ENCODE measurements around the gene NDST3. TPM values are rescaled to one million over a fixed set of nuclear protein-coding genes. Genes with fewer than 3 reads are reported as not detected.

Gene NDST3
- total and polyA plus RNA-seq, 2 donors from 2014 or later = 0.09 to 0.22 TPM

- H3K4me3 ChIP-seq (ENCODE audit: low read length in 3 of 3) = no peak overlapping the region
- DNase-seq (no peak), FAIRE-seq (no peak)
- intact Hi-C loops (cut with DNase I) = no loop called here
- no peaks in the 10 kb centered on the region for H3K27me3 ChIP-seq (ENCODE audit: control insufficient read depth, insufficient read depth, low read length)
- peak; percentile 11 for TF ChIP-seq CTCF (IDR thresholded peaks at IDR 0.05; ENCODE audit: borderline replicate concordance, extremely low read depth, insufficient read depth)
- no peaks in the 10 kb centered on the region for H3K9me3 ChIP-seq (ENCODE audit: control insufficient read depth in 2 of 3, insufficient read depth in 1 of 3, low read length in 3 of 3)
- no peaks in the 10 kb centered on the region for H3K36me3 ChIP-seq (ENCODE audit: control insufficient read depth in 2 of 3, insufficient read depth in 3 of 3, low read length in 3 of 3)
- no peaks in the 10 kb centered on the region for H3K4me1 ChIP-seq (ENCODE audit: control insufficient read depth in 2 of 3, insufficient read depth in 2 of 3, low read depth in 1 of 3, low read length in 3 of 3)
- no peak overlapping the region for H3K9ac ChIP-seq (ENCODE audit: low read length in 3 of 3)
- H3K27ac ChIP-seq (ENCODE audit: low read depth in 2 of 2, low read length in 2 of 2) = no peak overlapping the region
Measured at GRCh38 chr4:118076958-118077766, 42.9 kb downstream of the NDST3 start.

DNA sequence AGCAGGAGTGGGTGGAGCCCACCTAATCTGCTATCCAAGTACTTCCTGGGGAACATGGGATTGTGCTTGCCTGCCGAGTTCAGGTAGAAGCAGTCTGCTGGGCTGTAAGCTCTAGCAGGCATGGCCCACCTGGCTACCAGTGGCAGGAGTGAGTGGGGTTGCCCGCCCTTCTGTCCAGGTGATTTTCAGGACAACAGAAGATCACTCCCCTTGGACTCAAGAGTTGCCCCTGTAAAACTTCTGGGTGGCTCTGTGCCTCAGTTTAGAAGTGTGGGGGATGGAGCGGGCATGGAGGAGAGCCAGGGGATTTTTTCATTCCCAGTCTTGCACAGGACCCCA, 43.5 kb downstream of the NDST3 start:
- no peak for TF ChIP-seq CTCF (IDR thresholded peaks at IDR 0.05; ENCODE audit: borderline replicate concordance, extremely low read depth, insufficient read depth)
- Histone ChIP-seq H3K4me1 (ENCODE audit: control insufficient read depth in 2 of 3, insufficient read depth in 2 of 3, low read depth in 1 of 3, low read length in 3 of 3) (no peaks in the 10 kb centered on the region), H3K27ac (ENCODE audit: low read depth in 2 of 2, low read length in 2 of 2) (no peak overlapping the region), H3K27me3 (ENCODE audit: control insufficient read depth, insufficient read depth, low read length) (no peaks in the 10 kb centered on the region), H3K9ac (ENCODE audit: low read length in 3 of 3) (no peak overlapping the region), H3K36me3 (ENCODE audit: control insufficient read depth in 2 of 3, insufficient read depth in 3 of 3, low read length in 3 of 3) (no peaks in the 10 kb centered on the region), H3K9me3 (ENCODE audit: control insufficient read depth in 2 of 3, insufficient read depth in 1 of 3, low read length in 3 of 3) (no peaks in the 10 kb centered on the region), H3K4me3 (ENCODE audit: low read length in 3 of 3) (no peak overlapping the region)
- intact Hi-C loops (cut with DNase I) = no loop called here
- no peak for FAIRE-seq
- no peak for DNase-seq

GRCh38 chr4:118081434-118081833, 47.1 kb downstream of the NDST3 start:
- no peak for TF ChIP-seq CTCF (IDR thresholded peaks at IDR 0.05; ENCODE audit: borderline replicate concordance, extremely low read depth, insufficient read depth)
- Histone ChIP-seq H3K4me3 (ENCODE audit: low read length in 3 of 3) (no peak overlapping the region), H3K9me3 (ENCODE audit: control insufficient read depth in 2 of 3, insufficient read depth in 1 of 3, low read length in 3 of 3) (no peaks in the 10 kb centered on the region), H3K27me3 (ENCODE audit: control insufficient read depth, insufficient read depth, low read length) (no peaks in the 10 kb centered on the region), H3K27ac (ENCODE audit: low read depth in 2 of 2, low read length in 2 of 2) (no peak overlapping the region), H3K4me1 (ENCODE audit: control insufficient read depth in 2 of 3, insufficient read depth in 2 of 3, low read depth in 1 of 3, low read length in 3 of 3) (no peaks in the 10 kb centered on the region), H3K36me3 (ENCODE audit: control insufficient read depth in 2 of 3, insufficient read depth in 3 of 3, low read length in 3 of 3) (no peaks in the 10 kb centered on the region), H3K9ac (ENCODE audit: low read length in 3 of 3) (no peak overlapping the region)
- DNase-seq (no peak), FAIRE-seq (no peak)
- intact Hi-C loops (cut with DNase I) = no loop called here

GRCh38 chr4:118082182-118082581, 47.9 kb downstream of the NDST3 start:
- no peaks in the 10 kb centered on the region for H3K36me3 ChIP-seq (ENCODE audit: control insufficient read depth in 2 of 3, insufficient read depth in 3 of 3, low read length in 3 of 3)
- no peaks in the 10 kb centered on the region for H3K9me3 ChIP-seq (ENCODE audit: control insufficient read depth in 2 of 3, insufficient read depth in 1 of 3, low read length in 3 of 3)
- no peaks in the 10 kb centered on the region for H3K4me1 ChIP-seq (ENCODE audit: control insufficient read depth in 2 of 3, insufficient read depth in 2 of 3, low read depth in 1 of 3, low read length in 3 of 3)
- H3K4me3 ChIP-seq (ENCODE audit: low read length in 3 of 3) = no peak overlapping the region
- DNase-seq (no peak), FAIRE-seq (no peak)
- intact Hi-C loops (cut with DNase I) = no loop called here
- H3K27me3 ChIP-seq (ENCODE audit: control insufficient read depth, insufficient read depth, low read length) = no peaks in the 10 kb centered on the region
- TF ChIP-seq CTCF (IDR thresholded peaks at IDR 0.05; ENCODE audit: borderline replicate concordance, extremely low read depth, insufficient read depth) = no peak
- no peak overlapping the region for H3K27ac ChIP-seq (ENCODE audit: low read depth in 2 of 2, low read length in 2 of 2)
- no peak overlapping the region for H3K9ac ChIP-seq (ENCODE audit: low read length in 3 of 3)

Measured in kidney (tissue), 14 donors.